Activated CD4-positive, alpha-beta T cell treated with anti-CD3 and anti-CD28 coated beads for 36 hours (primary cell): Measurements from ENCODE around the gene SMG6. TPM values are rescaled to one million over a fixed set of nuclear protein-coding genes. Genes with fewer than 3 reads are reported as not detected.
A peak's percentile ranks its signal among the peaks of the same experiment; 100 is the strongest.

Source experiments
- ATAC-seq: fragments of 200-7000 bp; cut with Tn5 transposase; one replicate; pipeline ENCODE4 v1.10.0; 2021; ENCODE audit warnings: mild to moderate bottlenecking, moderate library complexity
- CTCF ChIA-PET: fragments of 350-600 bp; sonication (Branson Sonifier 250); formaldehyde crosslinking; loops from one replicate; lab custom pipeline; 2021; ENCODE audit warnings: antibody characterized with exemption; lab: Charles Lee
- POLR2A ChIA-PET: fragments of 350-600 bp; sonication (Branson Sonifier 250); formaldehyde crosslinking; loops from one replicate; lab custom pipeline; 2021; ENCODE audit warnings: antibody characterized with exemption, inconsistent platforms; lab: Charles Lee
- DNase-seq: peaks from one replicate; pipeline ENCODE4 v3.0.0-alpha.2; 2020
- H3K27ac Mint-ChIP-seq: one replicate; pipeline ENCODE4 v1.8.0; 2021; ENCODE audit warnings: mixed read lengths
- H3K27me3 Mint-ChIP-seq: one replicate; pipeline ENCODE4 v1.8.0; 2021; ENCODE audit warnings: mixed read lengths
- H3K36me3 Mint-ChIP-seq: one replicate; pipeline ENCODE4 v1.8.0; 2021; ENCODE audit warnings: low read depth, mixed read lengths
- H3K4me1 Mint-ChIP-seq: one replicate; pipeline ENCODE4 v1.8.0; 2021; ENCODE audit warnings: mixed read lengths
- H3K4me3 Mint-ChIP-seq: one replicate; pipeline ENCODE4 v1.8.0; 2021; ENCODE audit warnings: mild to moderate bottlenecking, moderate library complexity, mixed read lengths
- H3K9me3 Mint-ChIP-seq: one replicate; pipeline ENCODE4 v1.8.0; 2021; ENCODE audit warnings: low read depth, mixed read lengths
- intact Hi-C, 2 experiments: fragments of 100-400 bp; cut with DNase I in 1 of 2; cut with micrococcal nuclease in 1 of 2; formaldehyde crosslinking; loops; one replicate each; pipeline versions ENCODE4 v1.14.2 to v1.15.1; 2022 to 2024; cut with DNase I, micrococcal nuclease
- total RNA-seq, 2 experiments: library from RNA; stranded (reverse); gene quantifications; one replicate each; pipeline ENCODE4 v1.2.3, GENCODE V29; 2021

SMG6 gene
- total RNA-seq, 2 experiments from 2014 or later, result 28.5 to 31.4 TPM

DNA sequence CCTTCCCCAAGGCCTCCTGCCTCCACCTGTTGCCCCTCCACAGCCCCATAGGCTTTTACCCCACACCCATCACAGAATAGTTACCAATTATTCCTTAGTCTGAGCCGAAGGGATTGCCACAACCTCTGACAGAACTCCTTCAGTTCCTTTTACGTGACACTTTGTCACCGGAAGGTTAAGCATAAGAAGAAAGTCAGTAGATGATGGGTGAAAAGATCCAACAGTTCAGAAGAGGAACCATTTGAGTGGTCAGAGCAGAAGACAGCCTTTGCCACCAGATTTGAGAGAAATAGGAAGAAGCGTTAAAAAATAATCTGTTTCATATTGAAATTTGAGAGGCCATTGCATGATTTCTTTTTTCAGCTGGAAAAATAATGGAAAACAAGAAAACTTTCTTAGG lies 1.3 kb upstream of the SMG6 start:
- Mint-ChIP-seq H3K4me1 (peaks cover 41% of the 10 kb centered on the region), H3K4me3 (peak overlapping the region; percentile 81), H3K27me3 (no peaks in the 10 kb centered on the region), H3K36me3 (peaks cover 21% of the 10 kb centered on the region), H3K9me3 (no peaks in the 10 kb centered on the region), H3K27ac (peak overlapping the region; percentile 29)
- ChIA-PET POLR2A (interaction anchor here (0.6 kb wide), 1 partner anchor 36 kb away, joined by 10 read pairs; no protein-coding TSS in a partner anchor), CTCF (interaction anchor here (0.7 to 1.2 kb wide), 3 partner anchors 26 to 97 kb away, joined by 3 to 4 read pairs (median 3); no protein-coding TSS in a partner anchor)
- intact Hi-C loops, result loop anchor here in 1 of 2 experiments (10.0 kb wide), 1 partner anchor 470 kb away; the partner anchor contains the start of gene RPA1
- DNase-seq (no peak), ATAC-seq (no peak)

DNA sequence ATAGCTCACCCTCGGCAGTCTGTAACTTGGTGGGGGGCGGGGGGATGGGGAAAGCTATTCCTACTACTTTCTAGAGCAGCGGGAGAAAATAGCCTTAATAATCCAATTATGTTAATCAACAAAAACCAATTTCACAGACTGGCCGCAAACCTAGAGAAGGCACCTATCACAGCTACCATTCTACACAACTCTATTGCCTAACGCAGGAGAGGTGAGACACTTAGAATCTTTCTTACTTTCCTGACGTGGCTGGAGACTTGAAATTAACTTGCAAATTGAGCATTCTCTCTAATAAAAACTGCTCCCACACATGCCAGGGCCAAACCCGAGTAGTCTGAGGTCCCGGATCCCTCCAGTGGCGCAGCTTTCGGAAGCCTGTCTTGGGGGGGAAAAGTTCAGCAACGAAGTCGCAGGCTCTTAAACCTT lies 794 bp downstream of the SMG6 start:
- Mint-ChIP-seq H3K36me3 (peaks cover 37% of the 10 kb centered on the region), H3K4me1 (peaks cover 48% of the 10 kb centered on the region), H3K9me3 (no peaks in the 10 kb centered on the region), H3K27me3 (no peaks in the 10 kb centered on the region), H3K27ac (peak overlapping the region; percentile 61), H3K4me3 (peak overlapping the region; percentile 81)
- no peak for DNase-seq
- CTCF ChIA-PET, result interaction anchor here (0.7 to 1.3 kb wide), 7 partner anchors 9 to 251 kb away, joined by 3 to 6 read pairs (median 4); no protein-coding TSS in a partner anchor
- intact Hi-C loops, result loop anchor here (1.0 to 10.0 kb wide), 17 partner anchors 34 to 1840 kb away; partner anchors contain the start of genes TSR1 (in 2 of the 2), CLUH (in 1 of the 2), CYB5D2 (in 1 of the 2) and DPH1 (in 1 of the 2)
- POLR2A ChIA-PET, result interaction anchor here (0.5 to 1.4 kb wide), 6 partner anchors 14 to 99 kb away, joined by 3 to 5 read pairs (median 3); no protein-coding TSS in a partner anchor
- ATAC-seq, result peak; percentile 1

DNA sequence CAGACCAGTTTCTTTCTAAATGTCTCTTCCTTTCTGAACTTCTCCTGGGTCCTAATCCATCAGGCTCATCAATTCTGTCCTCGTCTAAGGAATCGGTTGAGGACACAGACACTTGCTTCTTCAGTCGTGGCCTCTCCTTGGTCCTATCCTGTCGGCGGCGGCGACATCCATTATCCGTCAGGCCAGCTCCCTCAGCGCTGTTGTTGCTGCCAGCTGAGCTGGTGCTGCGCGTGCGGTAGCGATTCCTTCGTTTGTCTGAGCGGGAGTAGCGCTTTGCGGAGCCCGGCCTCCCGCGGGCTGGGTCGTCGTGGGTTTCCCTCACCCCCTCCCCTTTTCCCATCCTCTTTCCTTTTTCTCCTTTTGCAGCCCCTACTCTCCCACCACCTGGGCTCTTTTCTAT lies 3.8 kb downstream of the SMG6 start:
- peaks cover 55% of the 10 kb centered on the region for H3K4me1 Mint-ChIP-seq
- DNase-seq (no peak), ATAC-seq (no peak)
- no peak overlapping the region for H3K27ac Mint-ChIP-seq
- CTCF ChIA-PET, result interaction anchor here (0.7 kb wide), 1 partner anchor 104 kb away, joined by 3 read pairs; no protein-coding TSS in a partner anchor
- intact Hi-C loops, result loop anchor here in 1 of 2 experiments (10.0 kb wide), 1 partner anchor 465 kb away; the partner anchor contains the start of gene RPA1
- no peaks in the 10 kb centered on the region for H3K9me3 Mint-ChIP-seq
- POLR2A ChIA-PET, result interaction anchor here (0.5 kb wide), 1 partner anchor 218 kb away, joined by 3 read pairs; no protein-coding TSS in a partner anchor
- no peaks in the 10 kb centered on the region for H3K27me3 Mint-ChIP-seq
- no peak overlapping the region for H3K4me3 Mint-ChIP-seq
- peaks cover 49% of the 10 kb centered on the region for H3K36me3 Mint-ChIP-seq

DNA sequence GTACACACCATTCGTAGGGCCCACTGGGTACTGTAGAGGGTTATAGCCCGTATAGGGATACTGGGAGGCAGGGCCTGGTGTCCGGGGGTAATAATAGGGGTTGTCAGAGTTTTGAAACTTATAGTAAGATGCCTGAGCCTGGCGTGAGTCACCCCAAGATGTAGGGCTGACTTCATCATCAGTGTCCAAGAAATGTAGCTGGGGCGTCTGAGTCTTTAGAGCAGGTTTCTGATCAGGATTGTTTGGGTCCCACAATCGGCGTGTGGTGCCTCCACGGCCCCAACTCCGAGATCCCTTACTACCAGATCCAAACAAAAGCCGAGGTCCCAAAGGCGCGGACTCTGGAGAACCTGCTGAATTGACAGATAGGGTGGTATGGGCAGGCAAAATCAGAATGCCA lies 4.4 kb downstream of the SMG6 start:
- intact Hi-C loops, result no loop called here
- POLR2A ChIA-PET, result interaction anchor here (0.6 kb wide), 1 partner anchor 10 kb away, joined by 3 read pairs; no protein-coding TSS in a partner anchor
- H3K27me3 Mint-ChIP-seq, result no peaks in the 10 kb centered on the region

DNA sequence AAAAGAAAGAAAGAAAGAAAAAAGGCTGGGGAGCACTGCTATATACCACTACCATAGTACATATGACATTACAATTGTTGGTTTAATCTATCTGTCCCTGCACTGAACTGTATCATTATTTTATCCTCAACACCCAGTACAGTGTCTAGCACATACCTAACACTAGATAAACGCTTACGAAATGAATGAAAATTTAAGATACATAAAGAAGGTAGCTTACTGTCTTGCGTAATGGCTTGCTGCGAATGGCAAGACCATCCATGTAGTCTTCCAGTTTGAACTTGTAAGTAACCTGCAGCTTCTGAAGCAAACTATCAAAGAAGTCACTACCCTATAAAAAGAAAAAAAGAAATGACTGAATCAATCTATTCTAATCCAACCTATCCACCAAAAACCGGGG lies 6.6 kb downstream of the SMG6 start:
- no peak overlapping the region for H3K4me3 Mint-ChIP-seq
- H3K27me3 Mint-ChIP-seq, result no peaks in the 10 kb centered on the region
- H3K4me1 Mint-ChIP-seq, result peaks cover 60% of the 10 kb centered on the region
- H3K36me3 Mint-ChIP-seq, result peaks cover 62% of the 10 kb centered on the region
- intact Hi-C loops, result no loop called here
- ChIA-PET CTCF (interaction anchor here (0.7 to 2.5 kb wide), 3 partner anchors 36 to 242 kb away, joined by 3 to 6 read pairs (median 5); partner anchors contain the start of gene HIC1), POLR2A (no interaction called here)
- ATAC-seq (no peak), DNase-seq (no peak)
- H3K9me3 Mint-ChIP-seq, result no peaks in the 10 kb centered on the region
- H3K27ac Mint-ChIP-seq, result peak overlapping the region; percentile 9

More for the DNA sequence above, 4.4 kb downstream of the SMG6 start:
- DNase-seq (no peak), ATAC-seq (no peak)
- Mint-ChIP-seq H3K9me3 (no peaks in the 10 kb centered on the region), H3K4me3 (no peak overlapping the region), H3K27ac (no peak overlapping the region), H3K36me3 (peaks cover 53% of the 10 kb centered on the region), H3K4me1 (peaks cover 58% of the 10 kb centered on the region)
- CTCF ChIA-PET, result interaction anchor here (0.7 kb wide), 1 partner anchor 104 kb away, joined by 3 read pairs; no protein-coding TSS in a partner anchor

DNA sequence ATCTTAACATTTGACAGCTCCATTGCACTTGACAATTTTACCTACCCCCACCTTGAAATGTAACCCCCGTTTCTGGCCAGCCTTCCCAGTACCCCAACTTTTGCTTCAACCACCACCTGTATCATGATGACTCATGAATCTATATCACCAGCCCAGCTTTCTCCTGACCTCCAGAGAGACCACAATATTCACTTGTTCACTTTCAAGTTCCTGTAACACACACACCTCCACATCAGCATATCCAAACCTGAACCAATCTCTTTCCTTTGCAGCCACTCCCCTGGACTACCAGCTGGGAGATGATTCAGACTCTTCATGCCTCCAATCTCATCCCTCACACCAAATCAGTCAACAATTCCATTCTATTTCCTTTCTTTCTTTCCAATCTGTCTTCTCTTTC lies 8.0 kb downstream of the SMG6 start:
- Mint-ChIP-seq H3K4me1 (peaks cover 47% of the 10 kb centered on the region), H3K36me3 (peaks cover 71% of the 10 kb centered on the region), H3K27ac (peak overlapping the region; percentile 63), H3K27me3 (no peaks in the 10 kb centered on the region), H3K4me3 (no peak overlapping the region), H3K9me3 (no peaks in the 10 kb centered on the region)
- POLR2A ChIA-PET, result interaction anchor here (0.8 kb wide), 1 partner anchor 72 kb away, joined by 3 read pairs; no protein-coding TSS in a partner anchor
- intact Hi-C loops, result loop anchor here in 1 of 2 experiments (2.0 kb wide), 1 partner anchor 15 kb away; no protein-coding TSS in a partner anchor
- CTCF ChIA-PET, result interaction anchor here (0.9 to 2.5 kb wide), 5 partner anchors 16 to 87 kb away, joined by 3 to 6 read pairs (median 3); partner anchors contain the start of gene TSR1
- ATAC-seq (peak; percentile 87), DNase-seq (peak; percentile 31)

DNA sequence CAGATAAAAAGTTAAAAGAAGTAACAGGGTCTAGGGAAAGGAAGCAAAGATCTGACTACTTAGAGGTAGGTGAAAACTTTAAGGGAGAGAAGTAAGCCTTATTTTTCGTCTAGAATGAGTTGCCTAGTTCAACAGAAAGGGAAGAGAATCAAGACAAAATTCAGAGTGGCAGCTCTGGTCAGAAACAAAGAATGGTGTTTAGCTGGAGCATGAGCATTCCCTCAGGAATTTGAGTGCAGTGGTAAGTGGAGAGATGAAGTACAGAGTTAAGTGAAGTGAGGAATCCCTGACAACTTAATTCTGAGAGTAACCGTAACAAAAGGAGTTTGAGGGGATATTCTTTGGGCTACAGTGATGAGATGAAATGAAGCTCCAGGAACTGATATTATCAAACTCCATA lies 11.5 kb downstream of the SMG6 start:
- H3K27ac Mint-ChIP-seq, result no peak overlapping the region
- CTCF ChIA-PET, result interaction anchor here (0.6 to 1.2 kb wide), 3 partner anchors 11 to 62 kb away, joined by 3 to 4 read pairs (median 3); no protein-coding TSS in a partner anchor

DNA sequence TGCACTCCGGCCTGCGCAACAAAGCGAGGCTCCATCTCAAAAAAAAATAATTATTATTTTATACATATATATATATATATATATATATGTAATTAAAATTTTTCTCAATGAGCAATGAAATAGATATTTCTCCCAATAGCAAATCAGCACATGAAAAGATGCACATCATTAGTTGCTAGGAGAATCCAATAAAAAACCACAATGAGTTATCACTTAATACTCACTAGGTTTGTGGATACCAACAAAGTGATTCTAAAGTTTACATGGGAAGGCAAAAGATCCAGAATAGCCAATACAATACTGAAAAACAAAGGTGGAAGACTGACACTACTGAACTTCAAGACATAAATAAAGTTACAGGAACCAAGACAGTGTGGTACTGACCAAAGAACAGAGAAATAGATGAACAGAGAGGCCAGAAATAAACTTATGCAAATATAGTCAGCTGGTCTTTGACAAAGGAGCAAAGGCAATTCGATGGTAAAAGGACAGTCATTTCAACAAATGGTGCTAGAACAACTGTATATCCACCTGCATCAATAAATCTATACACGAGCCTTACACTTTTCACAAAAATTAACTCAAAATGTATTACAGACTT lies 13.6 kb downstream of the SMG6 start:
- Mint-ChIP-seq H3K27ac (no peak overlapping the region), H3K4me1 (peaks cover 9% of the 10 kb centered on the region), H3K9me3 (no peaks in the 10 kb centered on the region), H3K36me3 (peaks cover 47% of the 10 kb centered on the region), H3K4me3 (no peak overlapping the region), H3K27me3 (no peaks in the 10 kb centered on the region)
- CTCF ChIA-PET, result no interaction called here
- POLR2A ChIA-PET, result no interaction called here
- DNase-seq (no peak), ATAC-seq (no peak)
- intact Hi-C loops, result no loop called here

More for the DNA sequence above, 11.5 kb downstream of the SMG6 start:
- DNase-seq (no peak), ATAC-seq (no peak)
- peaks cover 26% of the 10 kb centered on the region for H3K4me1 Mint-ChIP-seq
- intact Hi-C loops, result no loop called here
- H3K4me3 Mint-ChIP-seq, result no peak overlapping the region
- H3K27me3 Mint-ChIP-seq, result no peaks in the 10 kb centered on the region
- POLR2A ChIA-PET, result interaction anchor here (0.6 to 0.9 kb wide), 2 partner anchors 15 to 38 kb away, joined by 3 to 6 read pairs; no protein-coding TSS in a partner anchor
- H3K9me3 Mint-ChIP-seq, result no peaks in the 10 kb centered on the region
- H3K36me3 Mint-ChIP-seq, result peaks cover 60% of the 10 kb centered on the region

DNA sequence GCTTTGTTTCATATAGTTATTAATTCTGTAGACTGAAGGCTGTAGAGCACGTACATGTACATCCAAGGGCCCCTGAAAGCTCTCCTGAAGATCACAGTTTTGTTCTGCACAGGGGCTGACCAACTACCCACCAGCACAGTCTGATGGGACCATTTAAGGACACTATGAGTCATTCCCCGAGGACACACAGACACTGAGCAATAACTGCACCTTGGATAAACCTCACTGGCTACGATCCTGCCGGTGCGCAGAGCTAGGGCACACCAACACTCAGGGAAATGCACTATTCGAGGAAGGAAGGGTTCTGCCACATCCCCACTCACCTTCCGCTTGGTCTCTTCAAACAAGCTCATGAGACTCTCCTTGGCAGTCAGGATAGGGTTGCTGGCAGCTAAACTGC lies 20.3 kb downstream of the SMG6 start:
- Mint-ChIP-seq H3K36me3 (peaks cover 60% of the 10 kb centered on the region), H3K4me3 (no peak overlapping the region), H3K9me3 (no peaks in the 10 kb centered on the region), H3K27ac (peak overlapping the region; percentile 7), H3K4me1 (peaks cover 31% of the 10 kb centered on the region), H3K27me3 (no peaks in the 10 kb centered on the region)
- ChIA-PET POLR2A (interaction anchor here (0.7 to 1.1 kb wide), 2 partner anchors 29 to 228 kb away, joined by 3 to 5 read pairs; partner anchors contain the start of gene HIC1), CTCF (interaction anchor here (1.0 to 7.8 kb wide), 13 partner anchors 10 to 230 kb away, joined by 3 to 78 read pairs (median 5); partner anchors contain the start of gene HIC1)
- ATAC-seq (no peak), DNase-seq (no peak)
- intact Hi-C loops, result loop anchor here (2.0 kb wide), 2 partner anchors 17 to 39 kb away; no protein-coding TSS in a partner anchor

DNA sequence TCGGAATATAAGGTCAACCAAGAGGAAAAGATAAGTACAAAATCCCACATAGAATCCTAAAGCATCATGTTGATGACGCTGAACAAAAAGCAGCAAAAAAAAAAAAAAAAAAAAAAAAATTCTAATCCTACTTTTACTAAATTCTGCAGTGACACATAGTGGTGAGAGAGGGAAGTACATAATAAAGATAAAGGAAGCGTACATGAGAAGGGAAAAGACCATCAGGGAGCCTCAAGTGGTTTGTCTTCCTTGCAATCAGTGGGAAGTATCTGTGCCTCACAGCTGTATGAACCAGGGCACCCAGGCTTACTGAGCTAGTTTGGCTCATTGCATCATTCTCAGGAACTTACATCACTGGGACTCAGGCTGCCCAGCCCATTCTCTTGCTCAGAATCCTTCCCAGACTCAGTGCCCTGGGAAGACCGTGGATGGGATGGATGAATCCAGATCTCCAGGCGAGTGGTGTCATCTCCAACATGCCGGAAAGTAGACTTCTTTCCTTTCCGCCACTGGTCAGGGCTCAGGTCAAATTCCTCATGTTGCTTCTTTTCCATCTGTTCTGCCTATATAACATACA lies 21.2 kb downstream of the SMG6 start:
- ATAC-seq, result peak; percentile 80
- Mint-ChIP-seq H3K27me3 (no peaks in the 10 kb centered on the region), H3K4me1 (peaks cover 31% of the 10 kb centered on the region), H3K4me3 (no peak overlapping the region), H3K27ac (peak overlapping the region; percentile 58), H3K36me3 (peaks cover 58% of the 10 kb centered on the region), H3K9me3 (no peaks in the 10 kb centered on the region)
- ChIA-PET CTCF (interaction anchor here (0.7 to 7.8 kb wide), 16 partner anchors 9 to 229 kb away, joined by 3 to 78 read pairs (median 4); partner anchors contain the start of gene HIC1), POLR2A (interaction anchor here (0.7 to 1.1 kb wide), 2 partner anchors 28 to 228 kb away, joined by 3 to 5 read pairs; partner anchors contain the start of gene HIC1)
- no peak for DNase-seq
- intact Hi-C loops, result loop anchor here (1.0 to 2.0 kb wide), 5 partner anchors 10 to 228 kb away; no protein-coding TSS in a partner anchor
